HG03045 (cell line): ENCODE measurements around the gene ASCC1.

ENCODE experiments used
- ATAC-seq: cut with Tn5 transposase; IDR thresholded peaks from one replicate; pipeline ENCODE4 v1.9.1; 2021; ENCODE audit warnings: mild to moderate bottlenecking, moderate library complexity; ENCODE audit not compliant: unreplicated experiment

The ASCC1 gene

DNA sequence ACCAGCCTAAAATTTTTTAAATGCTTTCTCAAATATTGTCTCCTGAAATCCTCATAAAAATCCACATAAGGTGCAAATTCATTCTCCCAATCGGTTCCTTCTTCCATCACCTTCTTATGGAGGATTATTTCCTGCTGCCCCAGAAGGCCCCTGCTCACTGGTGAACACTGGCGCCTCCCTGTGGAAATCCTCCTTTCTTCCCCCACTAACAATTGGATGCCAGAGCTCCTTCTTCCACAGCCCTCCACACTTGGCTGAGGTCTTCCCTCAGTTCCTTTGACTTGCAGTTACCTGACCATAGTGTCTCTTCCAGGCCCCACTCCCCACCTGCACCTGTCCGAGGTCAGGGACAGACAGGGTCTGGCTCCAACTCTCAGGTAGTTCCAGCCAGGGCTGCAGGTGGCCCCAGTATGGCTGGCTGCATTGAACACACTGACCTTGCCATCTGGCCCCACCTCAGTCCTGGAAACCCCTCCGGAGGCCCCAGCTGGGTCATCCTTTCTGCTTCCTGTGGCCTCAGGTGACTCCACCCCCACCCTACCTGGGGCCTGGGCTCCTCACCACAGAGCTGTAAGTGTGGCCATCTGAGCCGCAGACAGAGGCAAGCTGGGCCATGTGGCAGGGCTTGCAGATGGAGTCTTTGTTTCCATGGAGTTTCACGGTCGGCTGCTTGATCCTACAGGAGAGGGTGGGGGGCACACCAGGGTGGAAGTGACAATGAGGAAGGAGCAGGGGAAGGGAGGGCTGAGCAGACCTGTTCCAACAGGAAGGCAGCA is 146.1 kb downstream of the ASCC1 start:
- no peak for ATAC-seq

DNA sequence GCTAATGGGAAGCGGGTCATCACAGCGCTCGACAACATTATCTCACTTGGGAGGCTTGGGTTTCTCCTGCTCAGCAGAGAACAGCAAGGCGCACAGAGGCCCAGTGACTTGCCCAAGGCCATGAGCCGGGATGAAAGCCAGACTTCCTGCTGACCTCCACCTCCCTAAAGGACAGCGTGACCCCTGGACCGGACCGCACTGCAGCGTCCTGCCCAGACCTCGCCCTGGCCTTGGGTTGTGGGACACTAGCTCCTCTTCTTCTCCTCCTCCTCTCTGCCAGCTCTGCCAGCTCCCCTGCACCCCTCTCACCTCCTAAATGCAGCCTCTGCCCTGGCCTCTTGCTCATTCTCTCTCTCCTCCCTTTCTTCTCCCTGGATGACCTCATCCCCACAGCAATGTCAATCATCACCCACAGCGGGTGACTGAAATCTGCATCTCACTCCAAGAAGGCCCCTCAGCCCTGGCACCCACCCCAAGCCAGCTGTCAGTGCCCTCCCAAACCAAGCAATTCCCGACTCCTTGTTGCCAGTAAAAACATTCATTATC is 147.1 kb downstream of the ASCC1 start:
- no peak for ATAC-seq

DNA sequence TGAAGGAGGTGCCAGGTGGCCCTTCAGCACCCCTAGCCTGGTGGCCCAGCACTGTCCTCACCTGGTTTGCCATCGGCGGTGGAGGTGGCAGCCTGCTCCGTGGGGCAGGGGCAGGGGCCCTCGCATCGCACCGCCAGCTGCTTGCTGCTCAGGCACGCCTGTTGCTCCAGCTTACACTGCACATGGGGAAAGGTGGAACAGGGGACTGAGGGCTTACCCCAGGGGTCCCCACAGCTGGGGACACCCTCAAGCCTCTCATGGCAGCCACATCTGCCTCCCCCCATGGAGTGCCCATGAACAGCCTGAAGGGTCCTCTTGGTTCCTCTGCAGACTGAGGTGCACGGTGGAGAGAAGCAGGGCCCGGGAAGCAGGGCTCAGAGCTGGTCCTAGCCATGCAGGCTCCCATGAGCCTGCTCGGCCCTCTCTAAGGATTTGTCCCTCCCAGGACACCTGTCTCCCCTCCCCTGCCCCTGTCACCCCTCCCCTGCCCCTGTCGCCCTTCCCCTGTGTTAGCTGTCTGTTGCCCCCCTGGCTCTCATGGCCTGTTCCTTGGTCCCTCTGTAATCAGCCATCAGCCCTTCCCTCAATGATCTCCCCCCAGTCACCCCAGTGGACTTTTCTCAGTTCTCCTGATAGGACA is 147.8 kb downstream of the ASCC1 start:
- no peak for ATAC-seq

DNA sequence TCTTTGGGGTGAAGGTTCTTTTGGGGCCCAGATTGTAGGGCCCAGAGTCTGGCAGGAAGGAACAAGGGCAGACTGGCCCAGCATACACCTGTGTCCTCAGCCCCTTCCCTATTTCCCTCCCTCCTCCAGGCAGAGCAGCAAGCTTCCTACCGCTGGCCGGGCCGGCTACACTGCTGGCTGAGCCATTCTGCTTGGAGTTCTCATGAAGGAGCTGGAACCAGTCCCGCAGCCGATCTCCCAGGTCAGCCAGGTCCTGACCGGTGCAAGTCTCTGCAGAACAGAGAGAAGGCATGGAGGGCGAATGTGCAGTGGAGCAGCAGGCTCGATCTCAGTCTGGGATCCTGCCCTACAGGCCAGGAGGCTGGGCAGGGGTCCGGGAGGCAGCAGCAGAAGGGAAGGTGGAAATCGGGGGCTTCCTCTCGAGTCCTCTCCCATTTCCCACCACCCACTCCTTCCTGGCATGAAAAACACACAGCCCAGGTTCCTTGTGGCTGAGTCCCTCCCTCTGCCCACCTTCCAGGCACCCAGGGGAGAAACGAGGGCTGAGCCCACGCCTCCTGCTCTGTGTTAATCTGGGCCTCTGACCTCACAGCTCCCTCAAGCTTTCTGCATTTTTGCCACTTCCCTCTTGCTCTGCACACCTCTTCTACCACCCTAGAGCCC is 148.5 kb downstream of the ASCC1 start:
- no peak for ATAC-seq

DNA sequence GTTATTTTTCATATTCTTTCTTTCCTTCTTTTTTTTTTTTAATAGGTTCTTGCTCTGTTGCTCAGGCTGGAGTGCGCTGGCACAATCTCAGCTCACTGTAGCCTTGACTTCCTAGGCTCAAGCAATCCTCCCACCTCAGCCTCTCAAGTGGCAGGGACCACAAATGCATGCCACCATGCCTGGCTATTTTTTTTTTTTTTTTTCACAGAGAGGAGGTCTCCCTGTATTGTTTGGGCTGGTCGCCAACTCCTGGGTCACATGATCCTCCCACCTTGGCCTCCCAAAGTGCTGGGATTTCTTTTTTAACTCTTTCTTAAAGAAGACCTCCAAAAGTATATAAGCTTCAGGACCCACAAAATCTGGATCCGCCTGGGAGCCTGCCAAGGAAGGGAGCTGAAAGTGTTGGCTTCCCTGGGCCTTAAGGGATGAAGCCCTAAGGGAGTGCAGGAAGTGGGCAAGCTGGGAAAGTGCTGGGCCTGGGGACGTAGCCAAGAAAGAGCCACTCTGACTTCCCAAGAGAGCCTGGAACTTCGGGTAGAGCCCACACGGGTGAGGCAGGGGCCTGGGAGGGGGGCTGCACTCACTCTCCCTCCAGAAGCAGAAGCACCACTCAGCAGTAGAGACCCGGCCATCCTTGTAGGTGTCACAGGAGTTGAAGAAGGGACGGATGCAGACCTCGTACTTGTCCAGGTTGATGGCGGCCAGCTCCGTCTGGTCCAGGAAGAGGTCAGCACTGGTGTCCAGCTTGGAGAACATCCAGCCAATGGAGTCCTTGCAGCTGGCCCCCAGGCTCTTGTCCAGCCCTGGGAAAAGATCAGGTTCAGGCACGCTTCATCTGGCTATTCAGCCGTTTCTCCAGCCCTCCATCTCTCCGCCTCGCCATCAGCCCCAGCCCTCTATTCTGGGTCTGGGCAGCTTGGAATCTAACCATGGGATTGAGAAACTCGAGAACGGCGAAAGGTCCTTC is 149.5 kb downstream of the ASCC1 start:
- no peak for ATAC-seq

DNA sequence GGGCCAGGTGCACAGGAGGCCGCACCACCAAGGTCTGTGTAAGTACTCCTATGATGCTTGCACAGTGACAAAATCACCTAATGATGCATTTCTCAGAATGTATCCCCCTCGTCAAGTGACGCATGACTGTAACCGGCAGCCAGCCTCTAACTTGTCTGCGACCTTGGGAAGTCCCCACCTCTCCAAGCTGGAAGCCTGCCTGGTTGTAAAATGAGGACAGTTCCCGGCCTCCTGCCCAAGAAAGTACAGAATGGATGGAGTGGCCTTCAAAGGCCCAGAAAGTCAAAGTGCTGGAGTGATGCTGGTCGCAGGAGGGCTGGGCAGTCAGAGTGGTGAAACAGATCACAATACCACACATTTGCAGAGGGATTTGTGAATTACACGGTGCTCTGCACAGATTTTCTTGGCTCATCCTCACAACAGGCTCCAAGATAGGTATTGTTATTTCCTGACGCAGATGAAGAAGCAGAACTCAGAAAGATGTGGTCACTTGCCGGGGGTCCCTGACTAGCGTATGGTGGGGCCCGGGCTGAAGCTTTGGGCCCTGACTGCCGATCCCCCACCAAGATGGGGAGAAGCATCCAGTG is 150.5 kb downstream of the ASCC1 start:
- no peak for ATAC-seq

DNA sequence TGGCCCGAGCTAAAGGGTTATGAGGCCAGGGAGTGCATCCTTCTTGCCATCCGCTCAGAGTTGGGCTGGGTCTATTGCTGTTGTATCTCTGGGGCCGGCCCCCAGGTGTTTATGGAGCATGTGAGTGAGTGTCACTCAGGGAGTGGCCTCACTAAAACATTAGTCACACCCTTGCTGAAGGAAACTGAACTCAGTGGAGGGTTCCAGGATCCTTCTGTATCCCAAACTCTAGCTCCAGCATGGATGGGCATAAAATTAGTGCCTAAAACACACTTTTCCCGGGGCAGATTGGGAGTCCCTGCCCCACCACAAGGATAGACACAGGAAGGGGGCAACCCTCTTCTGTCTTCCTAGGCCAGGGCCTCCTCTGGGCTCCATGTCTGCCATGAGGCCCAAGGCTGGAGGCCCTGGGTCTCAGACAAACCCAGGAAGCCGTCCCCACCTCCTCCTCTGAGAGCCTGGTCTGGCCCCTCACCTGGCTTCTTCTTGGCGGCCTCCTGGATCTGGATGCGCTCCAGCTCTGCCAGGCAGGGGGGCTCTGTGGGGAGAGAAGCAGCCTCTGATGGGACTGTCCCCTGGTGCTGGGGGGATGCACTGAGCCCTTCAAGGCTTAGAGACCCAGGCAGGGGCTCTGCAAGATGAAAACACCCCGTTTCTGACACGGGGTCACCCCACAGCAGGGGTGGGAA is 152.2 kb downstream of the ASCC1 start:
- ATAC-seq: no peak

DNA sequence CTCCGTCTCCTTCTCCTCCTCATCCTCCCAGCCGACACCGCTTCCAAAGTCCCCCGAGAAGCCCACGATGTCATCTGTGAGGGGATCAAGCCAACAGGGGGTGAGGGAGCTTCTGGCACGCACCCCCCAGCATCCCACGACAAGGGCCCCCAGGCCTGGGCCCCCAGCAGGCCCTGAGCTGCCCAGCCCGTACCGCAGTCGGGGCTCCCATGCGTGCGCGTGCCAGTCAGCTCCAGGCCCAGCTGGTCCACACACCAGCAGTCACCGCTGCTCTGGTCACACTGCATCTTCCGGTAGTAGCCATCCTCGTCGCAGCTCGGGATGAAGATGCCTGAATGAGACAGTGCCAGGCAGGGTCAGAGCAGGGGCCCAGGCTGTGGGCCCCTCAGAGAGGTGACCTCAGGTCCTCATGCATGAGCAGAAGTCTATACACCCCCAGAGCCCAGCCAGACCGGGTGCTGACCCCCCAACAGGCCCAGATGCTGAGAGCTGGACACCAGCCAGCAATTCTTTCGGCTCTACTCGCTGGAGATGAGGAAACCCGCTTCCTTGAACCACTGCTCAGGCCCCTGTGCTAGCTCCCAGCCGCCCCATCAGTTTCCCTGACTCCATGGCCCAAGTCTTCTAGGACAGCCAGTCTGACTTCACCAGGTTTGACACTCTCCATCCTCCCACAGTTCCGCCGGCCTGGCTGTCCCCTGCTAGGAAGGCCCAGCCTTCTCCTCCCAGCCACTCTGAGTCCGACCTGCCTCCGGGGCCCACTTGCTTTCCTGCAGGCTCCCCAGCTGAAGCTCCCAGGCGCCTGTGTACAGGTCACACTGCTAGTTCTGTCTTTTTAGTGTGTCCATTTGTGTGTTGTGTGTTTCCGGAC is 153.0 kb downstream of the ASCC1 start:
- no peak for ATAC-seq

DNA sequence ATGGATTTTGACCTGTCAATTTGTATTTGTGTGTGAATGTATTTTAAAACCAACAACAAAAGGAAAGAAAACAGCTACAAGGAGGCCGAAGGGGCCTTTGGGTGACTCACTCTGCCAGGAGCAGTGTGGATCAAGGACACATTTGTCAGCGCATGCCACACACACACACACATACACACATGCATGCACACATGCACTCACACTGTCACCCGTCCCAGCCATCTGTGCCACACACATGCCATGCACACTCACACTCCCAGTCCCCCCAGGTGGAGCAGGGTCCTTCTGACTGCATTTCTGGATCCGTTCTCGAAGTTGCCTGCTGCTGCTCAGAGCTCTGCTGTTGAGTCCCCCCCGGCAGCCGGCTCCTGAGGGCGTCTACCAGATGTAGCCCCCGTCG is 153.7 kb downstream of the ASCC1 start:
- no peak for ATAC-seq

DNA sequence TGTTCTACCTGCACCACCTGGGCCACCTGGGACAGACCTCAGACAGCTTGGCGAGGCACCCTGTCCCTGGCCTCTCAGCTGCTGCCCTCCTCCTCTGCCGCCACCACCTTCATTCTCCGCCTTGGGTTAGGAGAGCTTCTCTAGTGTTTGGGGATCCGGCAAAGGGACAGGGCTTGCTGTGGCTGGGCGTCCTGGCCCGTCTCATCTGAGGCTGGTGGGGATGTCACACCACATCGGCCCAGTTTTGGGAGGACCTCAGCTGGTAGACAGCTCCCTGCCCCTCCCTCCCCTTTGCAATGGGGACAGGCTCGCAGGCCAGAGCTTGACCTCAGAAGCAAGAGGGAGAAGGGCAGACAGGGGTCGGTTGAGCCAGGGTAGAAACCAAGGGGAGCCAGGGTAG is 154.1 kb downstream of the ASCC1 start:
- ATAC-seq: no peak

DNA sequence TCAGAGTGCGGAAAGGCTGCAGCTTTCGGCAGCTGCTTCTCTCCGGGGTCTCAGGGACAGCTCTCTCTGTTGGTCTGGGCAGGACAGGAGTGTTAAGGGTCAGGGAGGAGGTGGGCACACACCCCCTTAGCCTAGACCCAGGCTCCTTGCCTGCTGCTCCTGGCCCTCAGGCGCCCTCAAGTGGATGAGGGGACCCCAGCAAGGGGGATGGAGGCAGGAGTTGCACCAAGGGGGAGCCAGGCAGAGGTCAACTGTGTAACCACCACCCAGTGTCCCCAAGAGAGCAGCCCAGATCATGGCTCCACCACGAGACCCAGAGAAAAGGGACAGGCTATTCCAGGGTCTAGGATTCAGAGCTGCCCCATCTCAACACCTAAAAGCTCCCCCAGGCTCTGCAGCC is 154.6 kb downstream of the ASCC1 start:
- ATAC-seq: no peak

DNA sequence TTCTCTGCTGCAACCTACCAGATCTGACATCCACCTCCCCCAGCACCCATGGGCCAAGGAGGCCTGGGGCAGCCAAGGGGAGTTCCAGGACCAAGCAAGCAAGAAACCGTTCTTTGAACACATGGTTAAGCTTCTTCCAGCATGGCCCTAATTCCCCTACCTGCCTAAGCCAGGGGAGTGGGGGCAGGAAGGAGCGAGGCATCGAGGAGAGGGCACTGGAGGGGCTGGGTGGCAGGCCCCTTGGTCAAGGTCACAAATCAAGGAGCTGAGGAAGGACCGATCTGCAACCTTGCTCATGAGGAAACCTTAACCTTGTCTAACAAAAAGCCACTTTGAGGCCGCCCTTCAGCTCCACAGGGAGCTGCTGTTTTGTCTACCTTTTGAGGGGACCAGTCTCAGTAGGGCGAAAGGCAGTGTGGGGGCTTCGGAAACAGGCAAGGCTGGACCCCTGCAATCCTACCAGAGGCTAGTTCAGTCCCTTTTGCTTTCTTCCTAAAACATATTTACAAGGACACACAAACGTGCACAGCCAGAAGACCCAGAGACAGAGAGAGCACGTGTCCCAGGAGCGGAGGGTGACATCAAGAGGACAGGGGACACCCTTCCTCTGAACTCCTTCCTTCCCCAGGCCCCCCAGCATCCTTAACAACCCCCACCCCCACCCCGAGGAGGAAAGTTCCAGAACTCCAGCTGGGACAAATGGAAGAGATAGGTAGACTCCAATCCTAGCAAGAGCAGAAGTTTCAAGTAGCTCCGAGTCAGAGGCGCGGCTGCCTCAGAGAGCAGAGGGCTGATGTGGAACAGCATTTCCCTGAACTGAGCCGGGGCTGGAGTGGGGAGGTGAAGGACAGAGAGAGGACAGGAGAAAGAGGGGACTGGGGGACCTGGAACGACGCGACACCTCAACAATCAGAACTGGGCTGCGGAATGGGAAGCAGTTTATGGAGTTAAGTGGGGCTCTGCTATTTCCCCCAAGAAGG is 155.9 kb downstream of the ASCC1 start:
- ATAC-seq: no peak

DNA sequence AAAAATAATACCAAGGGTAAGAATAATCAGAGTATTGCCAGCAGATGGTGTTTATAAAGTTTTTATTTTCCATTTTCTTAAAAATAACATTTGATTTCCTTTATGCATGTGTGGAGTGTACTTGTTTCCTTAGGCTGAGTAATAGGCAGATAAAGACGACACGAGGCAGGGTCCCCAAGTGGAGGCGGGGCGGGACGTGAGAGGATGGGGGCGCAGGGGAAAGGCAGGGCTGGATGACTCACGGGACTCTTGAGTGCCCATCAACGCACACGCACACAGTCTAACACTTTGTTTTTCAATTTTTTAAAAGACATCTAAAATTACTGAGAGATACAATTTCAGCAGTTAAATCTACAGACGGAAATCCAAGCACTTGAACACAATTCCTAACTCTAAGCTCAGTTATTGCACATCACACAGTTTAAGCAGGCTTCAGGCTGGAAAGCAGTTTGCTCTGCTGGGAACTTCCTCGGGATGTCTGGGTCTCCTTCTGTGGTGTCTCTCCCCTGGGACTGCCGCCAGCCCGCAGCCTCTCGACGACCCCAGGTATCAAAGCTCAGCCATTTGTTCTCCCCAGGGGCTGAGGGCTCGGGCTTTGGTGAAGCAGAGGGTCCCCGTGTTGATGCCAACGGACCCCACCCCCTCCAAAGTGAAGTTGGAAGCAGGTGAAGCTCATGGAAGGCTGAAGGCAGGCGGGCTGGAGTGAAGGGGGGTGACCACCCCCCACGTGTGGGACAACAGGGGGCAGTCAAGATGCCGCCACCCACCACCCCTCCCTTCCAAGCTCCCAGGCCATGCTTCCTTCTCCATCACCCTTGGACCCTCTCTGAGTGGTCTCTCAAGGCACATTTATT is 156.9 kb downstream of the ASCC1 start:
- ATAC-seq: no peak

DNA sequence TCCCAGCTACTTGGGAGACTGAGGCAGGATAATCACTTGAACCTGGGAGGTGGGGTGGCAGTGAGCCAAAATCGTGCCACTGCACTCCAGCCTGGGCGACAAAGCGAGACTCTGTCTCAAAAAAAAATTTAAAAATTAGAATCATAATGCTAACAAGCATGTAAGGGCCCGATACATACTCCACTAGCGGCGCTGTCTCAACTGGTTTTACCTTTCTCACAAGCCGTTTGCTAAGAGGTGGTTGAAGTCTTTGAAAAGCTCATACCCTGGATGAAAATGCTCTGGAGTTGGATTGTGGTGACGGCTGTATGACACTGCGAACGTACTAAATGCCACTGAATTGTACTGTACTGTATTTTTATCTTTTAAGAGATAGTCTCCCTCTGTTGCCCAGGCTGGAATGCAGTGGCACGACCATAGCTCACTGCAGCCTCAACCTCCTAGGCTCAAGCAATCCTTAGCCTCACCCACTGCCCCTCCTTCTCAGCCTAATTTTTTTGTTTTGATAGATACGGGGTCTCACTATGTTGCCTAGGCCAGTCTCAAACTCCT is 157.7 kb downstream of the ASCC1 start:
- ATAC-seq: no peak

DNA sequence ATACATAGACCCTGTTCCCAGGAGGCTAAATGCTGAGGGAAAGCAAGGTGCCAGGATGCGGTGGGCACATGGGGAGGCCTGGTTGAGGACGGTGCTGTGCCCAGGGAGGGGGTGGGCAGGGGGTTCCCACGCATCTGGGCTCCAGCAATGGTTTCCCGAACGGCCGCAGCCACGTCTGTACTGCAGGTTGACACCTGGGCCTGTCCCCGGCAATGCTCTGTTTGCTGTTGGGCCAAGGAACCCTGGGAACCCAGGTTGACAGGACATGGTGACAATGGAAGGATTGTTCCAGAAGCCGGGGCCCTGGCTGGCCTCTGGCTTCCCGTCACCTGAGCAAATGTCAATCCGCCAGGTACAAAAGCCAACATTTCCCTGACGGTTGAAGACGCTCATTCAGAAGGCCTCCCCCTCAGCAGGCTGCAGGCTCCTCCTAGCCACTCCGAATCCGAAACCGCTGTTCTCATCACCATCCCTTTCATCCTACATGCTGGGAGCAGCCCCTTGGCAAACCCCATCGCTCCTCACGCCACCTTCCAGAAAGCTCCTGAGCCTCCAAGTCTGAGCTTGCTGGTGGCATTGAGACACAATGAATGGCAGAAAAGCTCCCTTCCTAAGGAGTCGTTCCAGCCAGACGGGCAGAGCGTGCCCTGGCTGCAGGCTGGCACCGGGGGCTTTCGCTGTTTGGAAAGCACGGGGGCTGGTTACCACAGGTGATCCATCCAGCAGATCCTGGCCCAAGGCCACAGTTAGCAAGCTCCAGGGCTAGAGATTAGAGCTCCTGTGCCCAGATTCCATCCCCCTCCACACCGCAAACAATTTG is 158.9 kb downstream of the ASCC1 start:
- ATAC-seq: no peak

DNA sequence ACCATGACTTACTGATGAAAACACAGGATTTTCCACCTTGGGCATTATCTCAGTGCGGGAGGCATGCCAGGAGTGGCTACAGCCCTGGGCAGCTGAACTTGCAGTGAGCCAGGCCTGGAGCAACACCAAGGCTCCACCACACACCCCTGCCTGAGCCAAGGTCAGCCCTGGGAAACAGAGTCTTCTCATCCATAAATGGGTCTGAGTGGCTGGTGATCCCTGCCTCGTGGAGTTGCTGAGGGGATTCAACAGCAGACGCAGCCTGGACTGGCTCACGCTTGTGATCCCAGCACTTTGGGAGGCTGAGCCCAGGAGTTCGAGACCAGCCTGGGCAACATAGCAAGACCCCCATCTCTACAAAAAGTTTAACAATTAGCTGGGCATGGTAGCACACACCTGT is 160.0 kb downstream of the ASCC1 start:
- ATAC-seq: no peak
